Duodenal mucosa (tissue), 2 donors: ENCODE measurements around the gene ACAP3.

Experiments
- H3K27ac ChIP-seq: one replicate; pipeline ENCODE4 v1.7.0; 2013; ENCODE audit warnings: low read depth, low read length
- H3K27me3 ChIP-seq, 2 donors: one replicate each; pipeline ENCODE4 v1.7.0; 2013; ENCODE audit warnings: low read length in 2 of 2, control low read depth in 1 of 2; ENCODE audit not compliant: insufficient read depth in 2 of 2, control insufficient read depth in 1 of 2
- H3K36me3 ChIP-seq, 2 donors: one replicate each; pipeline ENCODE4 v1.7.0; 2013; ENCODE audit warnings: low read length in 2 of 2, control low read depth in 1 of 2; ENCODE audit not compliant: insufficient read depth in 2 of 2, control insufficient read depth in 1 of 2
- H3K4me1 ChIP-seq, 2 donors: one replicate each; pipeline ENCODE4 v1.7.0; 2013; ENCODE audit warnings: low read length in 2 of 2, control low read depth in 1 of 2; ENCODE audit not compliant: insufficient read depth in 2 of 2, control insufficient read depth in 1 of 2
- H3K4me3 ChIP-seq, 2 donors: one replicate each; pipeline ENCODE4 v1.7.0; 2013; ENCODE audit warnings: low read length in 2 of 2, low read depth in 1 of 2
- H3K9ac ChIP-seq, 2 donors: one replicate each; pipeline ENCODE4 v1.7.0; 2013; ENCODE audit warnings: low read length in 2 of 2, low read depth in 1 of 2
- H3K9me3 ChIP-seq, 2 donors: one replicate each; pipeline ENCODE4 v1.7.0; 2013; ENCODE audit warnings: low read length in 2 of 2, control low read depth in 1 of 2; ENCODE audit not compliant: control insufficient read depth in 1 of 2

The ACAP3 gene

GRCh38 chr1:1344655-1345361, 37.1 kb upstream of the ACAP3 start:
- peak overlapping the region in 1 of 2 donors; percentile 15 for H3K4me3 ChIP-seq
- H3K4me1 ChIP-seq = peaks cover 34 to 41% of the 10 kb centered on the region in 2 donors
- H3K27me3 ChIP-seq = no peaks in the 10 kb centered on the region
- no peaks in the 10 kb centered on the region for H3K9me3 ChIP-seq
- H3K27ac ChIP-seq = no peak overlapping the region
- H3K9ac ChIP-seq = peak overlapping the region in 1 of 2 donors; percentile 25
- H3K36me3 ChIP-seq = peaks cover 7 to 21% of the 10 kb centered on the region in 2 donors

- peaks cover 34 to 41% of the 10 kb centered on the region in 2 donors for H3K4me1 ChIP-seq
- no peak overlapping the region for H3K27ac ChIP-seq
These were observed 36.2 kb upstream of the ACAP3 start for GRCh38 chr1:1343811-1344421.

GRCh38 chr1:1342584-1343115, 34.9 kb upstream of the ACAP3 start:
- Histone ChIP-seq H3K9ac (no peak overlapping the region), H3K27me3 (no peaks in the 10 kb centered on the region), H3K4me3 (no peak overlapping the region), H3K36me3 (peaks cover 7 to 36% of the 10 kb centered on the region in 2 donors), H3K4me1 (peaks cover 31 to 32% of the 10 kb centered on the region in 2 donors), H3K9me3 (no peaks in the 10 kb centered on the region), H3K27ac (no peak overlapping the region)

More at GRCh38 chr1:1343811-1344421, 36.2 kb upstream of the ACAP3 start:
- peaks cover 7 to 29% of the 10 kb centered on the region in 2 donors for H3K36me3 ChIP-seq
- no peaks in the 10 kb centered on the region for H3K9me3 ChIP-seq
- H3K27me3 ChIP-seq = no peaks in the 10 kb centered on the region
- H3K9ac ChIP-seq = no peak overlapping the region
- H3K4me3 ChIP-seq = no peak overlapping the region

GRCh38 chr1:1342061-1342562, 34.4 kb upstream of the ACAP3 start:
- no peaks in the 10 kb centered on the region for H3K9me3 ChIP-seq
- no peaks in the 10 kb centered on the region for H3K27me3 ChIP-seq
- no peak overlapping the region for H3K9ac ChIP-seq
- no peak overlapping the region for H3K4me3 ChIP-seq
- H3K36me3 ChIP-seq = peaks cover 7 to 40% of the 10 kb centered on the region in 2 donors
- no peak overlapping the region for H3K27ac ChIP-seq
- H3K4me1 ChIP-seq = peaks cover 26% of the 10 kb centered on the region in 2 donors

GRCh38 chr1:1341549-1342021, 33.9 kb upstream of the ACAP3 start:
- Histone ChIP-seq H3K9ac (no peak overlapping the region), H3K9me3 (no peaks in the 10 kb centered on the region), H3K27me3 (no peaks in the 10 kb centered on the region), H3K4me3 (no peak overlapping the region), H3K36me3 (peaks cover 7 to 40% of the 10 kb centered on the region in 2 donors), H3K27ac (no peak overlapping the region), H3K4me1 (peaks cover 20 to 21% of the 10 kb centered on the region in 2 donors)

GRCh38 chr1:1340791-1341548, 33.2 kb upstream of the ACAP3 start:
- H3K4me3 ChIP-seq = no peak overlapping the region
- no peak overlapping the region for H3K27ac ChIP-seq
- H3K4me1 ChIP-seq = peaks cover 14 to 15% of the 10 kb centered on the region in 2 donors
- H3K9me3 ChIP-seq = no peaks in the 10 kb centered on the region
- no peak overlapping the region for H3K9ac ChIP-seq
- no peaks in the 10 kb centered on the region for H3K27me3 ChIP-seq
- H3K36me3 ChIP-seq = peaks cover 7 to 40% of the 10 kb centered on the region in 2 donors

GRCh38 chr1:1340185-1340584, 32.5 kb upstream of the ACAP3 start:
- no peaks in the 10 kb centered on the region for H3K27me3 ChIP-seq
- H3K4me1 ChIP-seq = peaks cover 7% of the 10 kb centered on the region in 2 donors
- H3K9me3 ChIP-seq = no peaks in the 10 kb centered on the region
- H3K27ac ChIP-seq = no peak overlapping the region
- no peak overlapping the region for H3K4me3 ChIP-seq
- no peak overlapping the region for H3K9ac ChIP-seq
- H3K36me3 ChIP-seq = peaks cover 7 to 40% of the 10 kb centered on the region in 2 donors

GRCh38 chr1:1338278-1338677, 30.5 kb upstream of the ACAP3 start:
- H3K36me3 ChIP-seq = peaks cover 7 to 40% of the 10 kb centered on the region in 2 donors
- no peak overlapping the region for H3K9ac ChIP-seq
- H3K4me3 ChIP-seq = no peak overlapping the region
- H3K9me3 ChIP-seq = no peaks in the 10 kb centered on the region
- H3K27ac ChIP-seq = no peak overlapping the region
- H3K4me1 ChIP-seq = peaks cover under 1 to 1% of the 10 kb centered on the region in 2 donors
- H3K27me3 ChIP-seq = peaks cover 0 to 9% of the 10 kb centered on the region in 2 donors

GRCh38 chr1:1337793-1338147, 30.0 kb upstream of the ACAP3 start:
- peaks cover 7 to 40% of the 10 kb centered on the region in 2 donors for H3K36me3 ChIP-seq
- H3K4me3 ChIP-seq = no peak overlapping the region
- peaks cover 6% of the 10 kb centered on the region in 2 donors for H3K4me1 ChIP-seq
- no peak overlapping the region for H3K27ac ChIP-seq
- no peak overlapping the region for H3K9ac ChIP-seq
- H3K9me3 ChIP-seq = no peaks in the 10 kb centered on the region
- peaks cover 0 to 13% of the 10 kb centered on the region in 2 donors for H3K27me3 ChIP-seq
